ENCODE measurements around the gene LPP.
A peak's percentile ranks its signal among the peaks of the same experiment; 100 is the strongest.

Gene LPP

DNA sequence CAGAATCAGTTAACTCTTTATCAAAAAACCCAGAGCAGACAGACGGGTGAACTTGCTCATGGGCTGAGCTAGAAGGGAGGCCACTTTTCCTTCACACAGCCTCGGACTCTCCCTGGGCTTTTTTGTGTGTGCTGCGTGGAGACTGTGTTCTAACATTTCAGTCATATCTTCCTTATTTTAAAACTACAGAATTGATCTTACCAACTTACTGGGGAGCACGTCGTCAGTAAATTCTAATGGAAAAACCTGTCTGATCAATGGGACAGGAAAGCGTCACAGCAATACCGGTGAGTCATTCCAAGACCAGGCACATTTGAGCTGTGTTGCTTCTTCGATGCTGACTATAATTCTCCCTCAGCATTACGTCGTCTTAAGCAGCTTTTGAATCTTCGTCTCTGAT, 145.1 kb downstream of the LPP start:
- no peak for DNase-seq (ENCODE audit: low spot score)

DNA sequence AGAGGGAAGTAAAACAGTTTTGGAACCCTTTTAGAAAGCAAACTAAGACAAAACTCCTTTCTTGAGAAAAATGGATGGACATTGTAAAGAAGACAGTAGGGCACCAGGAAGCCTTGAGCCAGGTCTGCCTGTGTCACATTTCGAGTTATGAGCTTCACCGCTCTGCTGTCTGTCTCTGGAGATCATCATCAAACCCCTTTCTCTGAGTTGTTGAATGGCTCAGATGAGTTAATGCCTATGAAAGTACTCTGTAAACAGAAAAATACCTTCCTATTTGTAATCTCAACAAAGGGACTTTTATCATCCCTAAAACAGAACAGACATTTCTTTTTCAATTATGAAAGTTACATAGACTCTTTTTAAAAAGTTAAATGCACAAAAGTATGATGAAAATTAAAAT, 145.8 kb downstream of the LPP start:
- DNase-seq (ENCODE audit: low spot score), result no peak

DNA sequence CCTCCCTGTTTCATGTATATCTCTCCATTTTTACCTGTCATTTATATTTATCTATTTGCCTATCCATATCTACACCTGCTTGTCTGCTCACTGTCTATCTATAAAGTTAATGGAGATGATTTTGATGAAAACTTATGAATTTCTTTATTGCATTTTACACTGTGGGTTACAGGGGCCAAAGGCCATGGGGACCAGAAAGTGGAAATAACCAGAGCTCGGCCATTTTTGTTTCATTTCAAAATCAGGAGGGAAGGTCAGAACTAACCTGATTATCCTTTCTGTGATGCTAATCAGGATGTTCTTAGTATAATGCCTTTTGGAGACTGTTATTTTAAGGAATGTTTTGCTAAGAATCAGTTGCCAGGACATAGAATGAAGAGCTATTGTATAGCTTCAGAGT, 147.2 kb downstream of the LPP start:
- no peak for DNase-seq (ENCODE audit: low spot score)

DNA sequence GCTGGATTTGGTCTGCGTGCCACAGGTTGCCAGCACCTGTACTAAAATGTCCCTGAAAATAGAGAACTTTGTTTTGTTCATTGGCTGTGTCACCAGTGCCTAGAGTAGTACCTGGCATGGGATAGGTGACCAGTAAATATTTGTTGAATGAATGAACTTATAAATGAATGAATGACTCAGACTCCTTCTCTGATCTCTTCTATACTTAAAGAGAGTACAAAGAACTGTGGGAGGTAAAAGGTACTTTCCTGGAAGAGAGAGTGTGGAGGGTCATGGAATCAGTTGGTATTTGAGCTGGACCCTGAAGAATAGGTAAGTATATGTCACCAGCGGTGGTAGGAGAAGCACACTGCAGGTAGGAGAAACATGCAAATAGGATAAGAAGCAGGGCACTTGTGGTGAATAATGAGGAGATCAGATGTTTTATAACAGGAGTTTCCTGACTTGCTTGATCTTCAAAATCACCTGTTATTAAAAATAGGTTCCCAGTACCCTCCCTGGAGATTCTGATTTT, 149.4 kb downstream of the LPP start:
- DNase-seq (ENCODE audit: low spot score), result no peak

DNA sequence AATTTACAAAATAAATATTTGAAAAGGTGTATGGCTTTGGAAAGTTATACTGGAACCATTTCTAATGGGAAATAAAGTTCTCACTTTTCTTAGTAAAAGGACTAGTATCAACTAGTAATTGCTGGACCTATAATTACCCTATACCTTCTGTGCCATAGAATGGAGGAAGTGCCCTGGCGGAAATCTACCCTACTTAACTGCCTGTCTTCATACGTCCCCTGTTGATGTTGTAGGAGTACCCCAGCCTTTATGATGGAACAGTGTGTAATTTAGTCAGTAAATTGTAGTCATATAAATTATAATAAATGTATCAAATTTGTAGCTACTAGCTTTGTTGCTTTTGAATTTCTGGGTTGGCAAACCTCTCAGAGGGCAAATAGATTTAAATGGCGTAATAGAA, 149.9 kb downstream of the LPP start:
- DNase-seq (ENCODE audit: low spot score), result no peak

DNA sequence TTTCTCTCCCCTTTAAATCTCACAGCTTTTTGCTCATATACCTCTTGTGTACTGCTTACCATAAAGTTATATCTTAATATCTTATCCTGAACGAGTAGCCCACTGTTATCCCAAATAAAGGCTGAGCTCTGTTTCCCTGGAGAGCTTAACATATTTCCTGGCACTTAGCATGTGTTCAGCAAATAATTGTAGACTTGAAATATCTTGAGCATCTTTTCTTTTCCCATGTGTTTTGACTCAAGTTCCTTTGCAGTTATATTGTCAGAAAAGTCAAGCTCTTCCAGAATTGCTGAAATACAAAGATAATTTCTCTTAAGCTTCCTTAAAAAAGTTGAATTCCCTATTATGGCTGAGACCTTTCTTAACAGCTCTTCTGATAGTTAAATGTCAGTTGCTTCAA, 150.5 kb downstream of the LPP start:
- no peak for DNase-seq (ENCODE audit: low spot score)

DNA sequence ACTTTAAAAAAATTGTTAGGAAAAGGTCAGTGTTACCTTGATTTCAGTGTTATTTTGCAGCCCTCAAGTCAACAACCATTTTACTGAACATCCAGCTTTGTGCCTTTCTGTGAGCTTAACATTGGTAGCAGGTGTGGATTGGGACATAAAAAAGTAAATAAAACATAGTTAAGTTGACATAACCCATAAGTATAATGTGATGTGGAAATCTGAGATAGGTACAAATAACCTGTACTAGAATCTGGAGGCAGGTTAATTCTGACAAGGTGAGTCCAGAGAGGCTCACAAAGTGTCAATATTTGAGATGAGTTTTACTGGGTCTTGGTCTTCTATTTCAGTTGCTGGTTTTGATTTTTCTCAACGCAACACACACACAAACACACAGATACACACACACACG, 151.3 kb downstream of the LPP start:
- no peak for DNase-seq (ENCODE audit: low spot score)

DNA sequence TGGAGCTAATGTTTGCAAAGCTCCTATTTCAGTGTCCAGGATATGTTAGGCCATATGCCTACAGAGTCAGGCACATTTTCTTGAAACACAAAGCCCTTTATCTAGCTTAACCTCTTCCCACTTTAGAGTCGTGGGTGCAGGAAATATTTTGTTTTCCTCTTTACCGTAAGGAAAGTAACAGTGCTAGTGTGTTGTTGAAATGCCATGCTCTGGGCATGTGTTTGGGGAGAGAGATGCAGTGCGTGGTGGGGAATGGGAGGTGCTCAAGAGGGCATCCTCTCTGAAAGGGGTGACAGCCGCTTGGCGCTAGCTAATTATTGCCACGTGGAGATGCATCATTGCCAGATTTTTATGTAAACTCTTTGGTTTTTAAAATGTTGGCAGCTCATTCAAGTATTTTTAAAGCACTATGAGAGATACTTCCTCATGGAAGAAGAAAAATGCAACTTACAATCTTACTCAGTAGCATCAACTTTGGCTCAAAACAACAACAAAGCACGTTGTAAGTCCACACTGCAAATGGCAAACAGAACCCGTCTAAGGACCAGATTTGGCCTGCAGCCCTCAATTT, 152.6 kb downstream of the LPP start:
- no peak for DNase-seq (ENCODE audit: low spot score)

DNA sequence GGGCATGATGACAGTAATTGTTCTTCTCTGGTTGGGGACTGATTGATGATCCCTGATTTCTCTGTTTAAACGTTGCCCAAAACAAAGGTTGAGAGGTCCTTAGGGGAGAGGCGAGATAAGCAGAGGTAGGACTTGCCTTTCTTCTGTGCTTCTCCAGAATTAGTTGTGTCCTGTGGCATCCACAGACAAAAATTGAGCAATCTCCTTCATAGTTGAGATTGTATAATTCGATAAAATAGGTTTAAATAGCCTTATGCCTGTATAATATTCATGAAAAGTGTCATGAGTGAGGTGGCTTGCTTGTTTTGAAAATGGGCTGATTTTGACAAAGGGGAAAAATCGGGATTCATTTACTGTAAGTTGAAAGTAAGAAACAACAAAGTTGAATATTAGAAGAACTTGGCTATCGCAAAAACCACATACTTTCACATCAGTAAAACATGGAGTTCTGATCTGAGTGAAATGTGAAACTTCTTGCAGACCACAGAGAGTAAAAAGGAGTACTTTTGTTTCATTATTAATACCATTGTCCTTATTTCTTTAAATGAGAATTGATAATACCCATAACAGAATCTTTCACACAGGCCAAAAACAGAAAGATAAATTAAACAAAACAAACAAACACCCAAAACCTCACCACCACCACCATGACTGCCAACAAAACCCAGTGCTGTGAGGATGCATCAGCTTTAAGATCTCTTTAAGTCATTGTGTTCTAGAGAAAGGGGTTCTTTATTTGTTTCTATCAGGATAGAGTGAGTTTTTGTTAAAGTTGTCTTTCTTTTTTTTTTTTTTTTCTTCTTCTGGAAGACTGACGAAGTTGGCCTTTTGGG, 155.7 kb downstream of the LPP start:
- no peak for DNase-seq (ENCODE audit: low spot score)

DNA sequence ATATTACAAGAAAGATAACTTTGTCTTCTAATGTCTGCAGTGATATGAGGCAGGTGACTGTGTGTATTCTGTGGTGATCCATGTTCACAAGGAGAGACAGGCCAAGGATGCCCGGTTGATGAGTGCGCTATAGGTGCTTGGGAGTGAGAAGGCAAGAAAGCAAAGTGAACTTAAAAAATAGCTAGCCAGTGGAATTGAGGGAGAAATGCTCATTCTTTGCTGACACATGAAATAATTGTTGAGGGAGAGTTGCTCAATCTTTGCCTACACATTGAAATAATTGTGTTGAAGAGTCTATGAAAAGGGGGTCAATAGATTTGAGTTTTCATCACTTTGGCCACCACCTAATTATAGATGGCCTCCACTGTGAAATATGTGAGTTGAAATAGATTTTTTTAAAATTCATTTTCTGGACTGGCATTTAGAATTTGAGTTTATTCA, 156.3 kb downstream of the LPP start:
- DNase-seq (ENCODE audit: low spot score), result no peak

DNA sequence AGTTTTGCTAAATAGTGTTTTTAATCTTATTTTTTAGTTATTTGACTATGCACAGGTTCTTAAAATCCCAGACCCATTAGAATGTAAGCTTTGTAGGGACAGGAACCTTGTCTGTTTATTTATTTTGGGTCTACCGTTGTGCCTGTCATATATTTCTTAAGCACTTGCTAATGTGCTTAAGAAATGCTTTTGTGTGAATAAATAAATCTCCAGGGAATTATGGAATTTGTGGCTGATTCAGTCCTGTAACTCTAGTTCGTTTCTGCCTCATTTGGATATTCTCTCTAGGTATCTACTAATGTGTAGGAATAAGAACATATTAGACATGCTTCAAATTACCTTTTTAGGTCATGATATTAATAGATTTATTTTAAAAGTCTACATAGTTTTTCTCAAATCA, 161.6 kb downstream of the LPP start:
- DNase-seq (ENCODE audit: low spot score), result no peak

DNA sequence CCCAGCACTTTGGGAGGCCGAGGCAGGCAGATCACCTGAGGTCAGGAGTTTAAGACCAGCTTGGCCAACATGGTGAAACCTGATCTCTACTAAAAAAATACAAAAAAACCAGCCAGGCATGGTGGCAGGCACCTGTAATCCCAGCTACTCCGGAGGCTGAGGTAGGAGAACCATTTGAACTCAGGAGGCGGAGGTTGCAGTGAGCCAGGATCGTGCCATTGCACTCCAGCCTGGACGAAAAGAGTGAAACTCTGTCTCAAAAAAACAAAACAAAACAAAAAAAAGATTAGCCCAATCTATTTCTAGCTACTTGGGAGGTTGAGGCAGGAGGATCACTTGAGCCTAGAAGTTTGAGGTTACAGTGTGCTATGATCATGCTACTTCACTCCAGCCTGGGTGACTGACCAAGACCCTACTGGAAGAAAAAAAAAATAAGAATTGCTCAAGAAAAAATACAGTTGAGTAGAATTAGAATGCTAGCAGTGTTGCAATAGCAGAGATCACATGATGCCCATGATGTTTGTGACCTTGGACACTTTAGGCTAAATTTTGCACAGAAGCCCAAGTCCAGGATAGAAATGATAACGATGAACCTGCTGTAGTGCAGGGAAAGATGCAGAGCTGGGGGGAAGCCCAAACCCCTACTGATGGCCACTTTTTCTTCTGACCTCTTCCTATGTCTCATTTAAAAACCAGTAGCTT, 162.2 kb downstream of the LPP start:
- no peak for DNase-seq (ENCODE audit: low spot score)

DNA sequence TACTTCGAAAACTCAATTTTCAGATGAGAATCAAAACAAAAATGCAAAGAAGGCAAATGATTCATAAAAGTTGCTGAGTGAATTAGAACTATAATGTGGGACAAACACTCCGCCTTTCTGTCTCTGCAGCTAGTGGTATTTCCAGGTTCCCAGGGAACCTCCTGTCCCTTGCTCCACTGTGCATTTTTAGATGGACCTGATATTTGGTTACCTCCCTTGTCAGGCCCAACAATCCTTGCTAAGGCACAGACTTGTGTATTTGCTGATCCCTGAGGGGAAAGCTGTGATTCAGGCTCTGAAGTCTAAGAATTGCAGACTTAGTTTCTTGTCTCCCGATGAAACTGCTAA, 162.7 kb downstream of the LPP start:
- peak; percentile 22 for DNase-seq (ENCODE audit: low spot score)

DNA sequence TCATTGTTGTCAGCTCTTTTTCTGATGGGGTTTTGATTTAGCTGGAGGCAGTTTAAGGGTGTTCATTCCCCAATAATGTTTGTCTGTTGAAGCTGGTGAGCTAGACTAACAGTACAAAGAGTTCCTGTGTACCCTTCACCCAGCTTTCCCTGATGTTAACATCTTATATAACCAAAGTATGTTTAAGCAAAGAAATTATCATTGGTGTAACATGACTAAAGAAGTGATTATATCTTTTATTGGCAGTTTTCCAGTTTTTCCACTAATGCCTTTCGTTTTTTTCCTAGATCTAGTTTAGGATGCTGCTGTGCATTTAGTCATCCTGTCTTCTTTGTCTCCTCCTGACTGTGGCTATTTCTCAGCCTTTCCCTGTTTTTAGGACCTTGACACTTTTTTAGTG, 165.6 kb downstream of the LPP start:
- DNase-seq (ENCODE audit: low spot score), result no peak

DNA sequence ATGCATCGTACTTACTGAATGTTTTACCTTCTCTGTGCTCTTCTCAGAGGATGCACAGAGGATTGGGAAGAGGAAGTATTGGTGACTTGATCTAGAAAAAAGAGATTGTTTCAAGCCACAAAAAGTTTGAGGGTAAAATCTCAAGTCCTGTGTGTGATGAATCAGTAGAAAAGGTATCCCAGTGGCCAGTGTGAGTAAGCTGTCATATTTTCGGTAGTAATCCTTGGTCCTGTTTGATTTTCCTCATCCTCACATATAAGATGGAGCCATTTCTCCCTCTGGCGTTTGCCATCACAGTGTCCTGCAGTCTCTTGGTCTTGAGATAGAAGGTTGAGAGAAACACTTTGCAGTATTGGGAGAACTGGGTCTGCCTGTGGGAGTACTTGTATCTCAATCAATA, 166.8 kb downstream of the LPP start:
- DNase-seq (ENCODE audit: low spot score), result peak; percentile 64

DNA sequence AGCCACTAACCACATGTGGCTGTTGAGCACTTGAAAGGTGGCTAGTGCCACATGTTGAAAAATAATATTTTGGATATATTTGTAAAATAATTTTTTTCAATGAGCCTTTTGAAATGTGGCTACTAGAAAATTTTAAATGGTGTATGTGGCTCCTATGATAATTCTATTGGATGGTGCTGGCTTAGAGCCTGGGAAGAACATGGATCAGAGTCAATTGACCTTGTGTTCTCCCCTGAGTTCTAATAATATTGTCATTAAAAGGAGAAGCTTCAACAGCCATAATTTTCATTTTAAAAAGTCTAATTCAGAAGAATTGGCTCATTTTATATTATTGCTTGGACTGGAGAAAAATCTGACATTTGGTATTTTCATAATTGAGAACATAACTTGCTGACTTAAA, 167.3 kb downstream of the LPP start:
- no peak for DNase-seq (ENCODE audit: low spot score)

DNA sequence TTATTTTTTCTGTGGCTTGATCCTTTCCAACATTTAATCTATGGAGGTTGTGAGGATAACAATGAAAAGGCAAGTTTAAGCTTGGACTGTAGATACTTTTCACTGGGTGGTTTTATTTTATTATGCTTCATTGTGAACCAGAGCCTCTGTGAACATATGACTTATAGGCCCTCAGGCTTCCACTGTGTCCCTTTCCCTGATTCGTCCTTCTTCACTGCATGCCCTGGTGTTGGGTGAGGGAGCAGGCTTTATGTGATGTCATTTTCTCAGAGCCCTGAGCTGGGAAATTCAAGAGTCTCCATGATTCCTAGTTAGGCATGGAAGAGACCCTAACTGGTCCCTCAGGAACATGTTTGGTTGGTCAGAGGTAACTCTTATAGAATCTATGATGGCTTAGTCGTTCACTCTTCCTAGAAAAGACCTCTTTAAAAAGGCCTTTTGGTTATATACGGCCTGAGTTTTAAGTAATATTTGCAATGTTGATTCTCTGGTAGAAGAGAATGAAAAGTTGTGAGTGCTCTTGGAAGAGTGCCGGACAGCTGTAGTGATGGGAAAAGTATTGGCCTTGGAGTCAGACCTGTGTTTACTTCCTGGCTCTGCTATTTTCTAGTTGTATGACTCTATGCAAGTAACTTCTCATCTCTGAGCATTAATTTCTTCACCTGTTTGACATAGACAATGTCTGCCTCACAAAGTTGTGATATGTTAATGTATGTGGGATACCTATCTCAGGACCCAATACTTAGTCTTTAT, 168.4 kb downstream of the LPP start:
- no peak for DNase-seq (ENCODE audit: low spot score)

DNA sequence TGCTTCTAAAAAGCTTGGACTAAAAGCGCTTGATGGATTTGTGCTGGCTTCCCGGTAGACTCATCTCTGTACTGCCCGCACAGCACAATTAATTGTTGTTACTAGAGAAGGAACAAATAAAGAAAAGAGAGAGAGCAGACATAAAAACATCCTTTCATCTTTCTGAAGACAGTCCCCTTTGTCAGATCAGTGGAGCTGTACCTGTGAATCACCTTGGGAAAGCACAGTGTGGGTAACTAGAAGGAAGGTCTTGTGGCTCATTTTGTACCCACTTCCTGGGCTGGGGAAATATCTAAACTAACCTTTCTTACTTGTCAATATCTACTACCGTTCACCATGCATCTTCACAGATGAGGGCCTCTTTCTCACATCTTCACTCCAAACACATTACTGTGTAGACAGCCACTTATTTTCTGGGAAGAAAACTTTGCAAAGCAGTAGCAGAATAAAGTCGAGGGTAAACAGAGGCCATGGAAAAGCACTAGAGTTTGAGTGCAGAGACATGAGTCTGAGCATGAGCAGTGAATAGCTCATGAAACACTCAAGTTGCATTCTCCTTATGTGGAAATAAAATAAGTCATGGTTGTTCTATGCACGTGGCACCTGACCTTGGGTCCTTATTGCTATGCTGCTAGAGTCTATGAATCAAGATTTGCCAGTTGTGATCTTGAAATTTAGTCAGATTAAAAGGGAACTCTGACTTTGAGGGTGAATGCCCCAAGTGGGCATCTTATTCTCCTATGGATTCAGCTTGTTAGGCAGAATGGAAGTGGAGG, 169.3 kb downstream of the LPP start:
- DNase-seq (ENCODE audit: low spot score), result no peak

DNA sequence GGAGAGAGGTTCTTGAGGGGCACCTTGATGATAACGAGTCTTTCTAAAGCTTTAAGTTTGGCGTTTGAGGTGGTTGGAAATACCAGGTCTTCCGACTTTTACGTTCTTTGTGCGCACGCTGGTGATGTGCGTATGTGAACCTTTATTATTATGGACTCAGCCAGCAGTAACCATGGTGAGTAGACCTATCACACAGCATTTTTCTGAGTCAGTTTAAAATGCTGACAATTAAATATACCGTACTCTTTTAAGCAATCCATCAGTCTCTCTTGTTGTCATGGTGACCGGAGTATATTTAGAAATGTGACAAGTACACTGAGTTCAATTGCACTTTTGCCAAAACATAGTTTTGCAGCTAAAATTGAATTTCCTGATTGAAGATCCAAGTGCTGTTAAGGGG, 172.2 kb downstream of the LPP start:
- no peak for DNase-seq (ENCODE audit: low spot score)

DNA sequence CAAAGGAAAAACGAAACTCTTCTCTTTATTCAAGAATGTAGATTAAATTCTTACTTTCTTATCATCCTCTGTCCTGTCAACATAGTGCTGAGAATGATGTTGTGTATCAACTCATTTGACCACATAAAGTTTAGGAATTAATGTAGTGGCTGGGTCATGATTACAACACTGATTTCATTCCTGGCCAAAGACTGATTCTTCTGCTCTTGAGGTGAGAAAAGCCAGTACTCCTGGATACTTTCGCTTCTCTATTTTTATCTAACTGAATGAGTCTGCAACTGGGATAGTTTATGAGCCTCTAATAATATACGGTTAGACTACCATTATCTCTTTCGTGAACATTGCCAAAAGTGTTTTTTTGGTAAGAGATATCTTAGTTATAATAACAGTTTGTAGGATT, 173.0 kb downstream of the LPP start:
- no peak for DNase-seq (ENCODE audit: low spot score)

DNA sequence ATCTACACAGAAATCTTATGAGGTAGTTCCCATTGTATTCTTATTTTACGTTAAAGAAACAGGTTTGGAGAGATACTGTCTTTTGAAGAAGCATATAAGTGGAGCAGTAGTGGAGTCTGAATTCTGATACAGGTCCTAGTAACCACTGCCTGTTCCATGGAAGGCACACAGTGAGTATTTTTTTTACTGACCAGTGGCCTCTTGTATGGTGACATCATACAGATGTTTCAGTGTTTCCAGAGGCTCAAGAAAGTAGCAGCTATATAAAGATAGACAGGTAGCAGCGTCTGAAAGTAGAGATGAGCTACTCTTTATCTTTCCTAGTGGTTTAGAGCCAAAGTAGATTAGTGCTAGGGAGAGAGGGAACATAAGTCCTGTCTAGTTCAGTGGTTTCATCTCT, 173.5 kb downstream of the LPP start:
- DNase-seq (ENCODE audit: low spot score), result no peak

DNA sequence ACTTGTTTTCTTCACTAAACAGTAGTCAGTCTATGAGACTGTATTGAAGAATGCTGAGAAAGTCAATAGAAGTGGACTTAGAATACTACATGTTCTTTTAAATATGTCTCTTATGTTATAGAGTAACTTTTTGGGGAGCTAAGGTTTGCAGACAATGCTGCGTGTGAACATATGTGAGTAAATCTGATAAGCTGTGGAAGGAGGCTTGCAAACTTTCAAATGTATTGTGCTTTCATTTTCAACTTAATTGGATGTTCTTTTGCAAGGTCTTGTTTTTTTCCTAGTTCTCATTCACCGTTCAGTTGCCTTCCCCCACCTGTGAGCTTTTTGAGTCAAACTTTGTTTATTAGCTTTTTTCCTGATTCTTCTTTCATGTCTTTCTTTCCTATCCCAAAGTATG, 176.2 kb downstream of the LPP start:
- no peak for DNase-seq (ENCODE audit: low spot score)

All from AG20443 (cell line).